ENCODE measurements around the gene TYK2. TPM values are rescaled to one million over a fixed set of nuclear protein-coding genes. Genes with fewer than 3 reads are reported as not detected.

The TYK2 gene
- total and polyA plus RNA-seq, 9 of the 15 experiments (the other 6 are each of a cell fraction or from before 2014, with no cell fraction given), result 15.0 to 182 (median 85.9) TPM

- TF ChIP-seq ZNF407 (IDR thresholded peaks at IDR 0.05; ENCODE audit: low read depth), result no peak
- TF ChIP-seq FOXP4 (CRISPR knock-in tag; IDR thresholded peaks at IDR 0.05; ENCODE audit: borderline replicate concordance), result peak; percentile 92
- no peak for TF ChIP-seq SFPQ (IDR thresholded peaks at IDR 0.05; ENCODE audit: low read depth, low read length)
- no peak for TF ChIP-seq ELK3 (CRISPR knock-in tag; IDR thresholded peaks at IDR 0.05)
- peak; percentile 52; the same call in 1 of the 2 replicates for TF ChIP-seq FOXP1 (CRISPR knock-in tag; IDR thresholded peaks at IDR 0.05)
- TF ChIP-seq TRIM28 (IDR thresholded peaks at IDR 0.05), result 0 out of 2 replicates have a peak, but pooled peaks have one; percentile 29
- no peak for TF ChIP-seq ZFP30 (CRISPR knock-in tag; IDR thresholded peaks at IDR 0.05; ENCODE audit: borderline replicate concordance)
- peak; percentile 97 for TF ChIP-seq SUPT5H (IDR thresholded peaks at IDR 0.05)
- no peak for TF ChIP-seq ZFPM2 (CRISPR knock-in tag; IDR thresholded peaks at IDR 0.05)
- peak; percentile 93 for TF ChIP-seq JUND (IDR thresholded peaks at IDR 0.05; ENCODE audit: borderline replicate concordance, low read depth, low read length)
- no peak; the same call in 2 of the 3 replicates for TF ChIP-seq JUND (tag; IDR thresholded peaks at IDR 0.05; ENCODE audit: borderline replicate concordance, low read depth, low read length)
- TF ChIP-seq HSF4 (CRISPR knock-in tag; IDR thresholded peaks at IDR 0.05; ENCODE audit: borderline replicate concordance), result no peak
- no peak for TF ChIP-seq CBFA2T3 (IDR thresholded peaks at IDR 0.05)
- no peak for TF ChIP-seq RBM39 (optimal IDR thresholded peaks at IDR 0.05; ENCODE audit: low read depth, low read length)
Observed at GRCh38 chr19:10332965-10333757, 47.2 kb downstream of the TYK2 start, which contains the start of gene RAVER1 (continued).

Data from K562 (cell line).